HepG2 (cell line): ENCODE measurements around the gene NPBWR2.

Experiments used
- BRCA1 ChIP-seq: sonication (generic); formaldehyde crosslinking; IDR thresholded peaks from 2 replicates; pipeline ENCODE4 v1.4.0; 2020; ENCODE audit warnings: missing genetic modification reagents
- DPF2 ChIP-seq: sonication (generic); formaldehyde crosslinking; IDR thresholded peaks from 2 replicates; pipeline ENCODE4 v1.4.0; 2020; ENCODE audit warnings: mild to moderate bottlenecking, low read depth, missing genetic modification reagents, borderline replicate concordance
- MAFG ChIP-seq: sonication (generic); formaldehyde crosslinking; IDR thresholded peaks from 2 replicates; pipeline ENCODE4 v1.5.1; 2020; ENCODE audit warnings: mild to moderate bottlenecking, missing genetic modification reagents
- SETDB1 ChIP-seq: sonication (generic); formaldehyde crosslinking; IDR thresholded peaks from 2 replicates; pipeline ENCODE4 v1.5.1; 2020; ENCODE audit warnings: missing genetic modification reagents, mild to moderate bottlenecking, borderline replicate concordance
- TF ChIP-seq, protein P1 (sequence below): sonication (generic); formaldehyde crosslinking; IDR thresholded peaks from 2 replicates; pipeline ENCODE4 v1.5.0; 2020; ENCODE audit warnings: missing genetic modification reagents, mild to moderate bottlenecking, borderline replicate concordance
- TF ChIP-seq, protein P2 (sequence below): sonication (generic); formaldehyde crosslinking; IDR thresholded peaks from 2 replicates; pipeline ENCODE4 v1.4.0; 2020; ENCODE audit warnings: missing genetic modification reagents
- TF ChIP-seq, protein P3 (sequence below): sonication (generic); formaldehyde crosslinking; IDR thresholded peaks from 2 replicates; pipeline ENCODE4 v1.5.0; 2020; ENCODE audit warnings: mild to moderate bottlenecking, missing genetic modification reagents, moderate library complexity
- TF ChIP-seq, protein P4 (sequence below): sonication (generic); formaldehyde crosslinking; IDR thresholded peaks from 2 replicates; pipeline ENCODE4 v1.4.0; 2020; ENCODE audit warnings: missing genetic modification reagents, low read depth, mild to moderate bottlenecking, borderline replicate concordance

GRCh38 chr20:64112691-64113443 lies 5.5 kb upstream of the NPBWR2 start:
- TF ChIP-seq, protein P1, sequence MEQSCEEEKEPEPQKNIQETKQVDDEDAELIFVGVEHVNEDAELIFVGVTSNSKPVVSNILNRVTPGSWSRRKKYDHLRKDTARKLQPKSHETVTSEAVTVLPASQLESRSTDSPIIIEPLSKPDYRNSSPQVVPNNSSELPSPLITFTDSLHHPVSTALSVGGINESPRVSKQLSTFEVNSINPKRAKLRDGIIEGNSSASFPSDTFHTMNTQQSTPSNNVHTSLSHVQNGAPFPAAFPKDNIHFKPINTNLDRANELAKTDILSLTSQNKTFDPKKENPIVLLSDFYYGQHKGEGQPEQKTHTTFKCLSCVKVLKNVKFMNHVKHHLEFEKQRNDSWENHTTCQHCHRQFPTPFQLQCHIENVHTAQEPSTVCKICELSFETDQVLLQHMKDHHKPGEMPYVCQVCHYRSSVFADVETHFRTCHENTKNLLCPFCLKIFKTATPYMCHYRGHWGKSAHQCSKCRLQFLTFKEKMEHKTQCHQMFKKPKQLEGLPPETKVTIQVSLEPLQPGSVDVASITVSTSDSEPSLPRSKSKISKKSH (CRISPR knock-in tag): no peak
- TF ChIP-seq, protein P2, sequence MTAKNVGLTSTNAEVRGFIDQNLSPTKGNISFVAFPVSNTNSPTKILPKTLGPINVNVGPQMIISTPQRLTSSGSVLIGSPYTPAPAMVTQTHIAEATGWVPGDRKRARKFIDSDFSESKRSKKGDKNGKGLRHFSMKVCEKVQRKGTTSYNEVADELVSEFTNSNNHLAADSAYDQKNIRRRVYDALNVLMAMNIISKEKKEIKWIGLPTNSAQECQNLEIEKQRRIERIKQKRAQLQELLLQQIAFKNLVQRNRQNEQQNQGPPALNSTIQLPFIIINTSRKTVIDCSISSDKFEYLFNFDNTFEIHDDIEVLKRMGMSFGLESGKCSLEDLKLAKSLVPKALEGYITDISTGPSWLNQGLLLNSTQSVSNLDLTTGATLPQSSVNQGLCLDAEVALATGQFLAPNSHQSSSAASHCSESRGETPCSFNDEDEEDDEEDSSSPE (CRISPR knock-in tag): no peak
- TF ChIP-seq SETDB1 (CRISPR knock-in tag) (no peak), BRCA1 (no peak), DPF2 (no peak), MAFG (CRISPR knock-in tag) (no peak)
- TF ChIP-seq, protein P3, sequence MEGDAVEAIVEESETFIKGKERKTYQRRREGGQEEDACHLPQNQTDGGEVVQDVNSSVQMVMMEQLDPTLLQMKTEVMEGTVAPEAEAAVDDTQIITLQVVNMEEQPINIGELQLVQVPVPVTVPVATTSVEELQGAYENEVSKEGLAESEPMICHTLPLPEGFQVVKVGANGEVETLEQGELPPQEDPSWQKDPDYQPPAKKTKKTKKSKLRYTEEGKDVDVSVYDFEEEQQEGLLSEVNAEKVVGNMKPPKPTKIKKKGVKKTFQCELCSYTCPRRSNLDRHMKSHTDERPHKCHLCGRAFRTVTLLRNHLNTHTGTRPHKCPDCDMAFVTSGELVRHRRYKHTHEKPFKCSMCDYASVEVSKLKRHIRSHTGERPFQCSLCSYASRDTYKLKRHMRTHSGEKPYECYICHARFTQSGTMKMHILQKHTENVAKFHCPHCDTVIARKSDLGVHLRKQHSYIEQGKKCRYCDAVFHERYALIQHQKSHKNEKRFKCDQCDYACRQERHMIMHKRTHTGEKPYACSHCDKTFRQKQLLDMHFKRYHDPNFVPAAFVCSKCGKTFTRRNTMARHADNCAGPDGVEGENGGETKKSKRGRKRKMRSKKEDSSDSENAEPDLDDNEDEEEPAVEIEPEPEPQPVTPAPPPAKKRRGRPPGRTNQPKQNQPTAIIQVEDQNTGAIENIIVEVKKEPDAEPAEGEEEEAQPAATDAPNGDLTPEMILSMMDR (CRISPR knock-in tag): no peak
- TF ChIP-seq, protein P4, sequence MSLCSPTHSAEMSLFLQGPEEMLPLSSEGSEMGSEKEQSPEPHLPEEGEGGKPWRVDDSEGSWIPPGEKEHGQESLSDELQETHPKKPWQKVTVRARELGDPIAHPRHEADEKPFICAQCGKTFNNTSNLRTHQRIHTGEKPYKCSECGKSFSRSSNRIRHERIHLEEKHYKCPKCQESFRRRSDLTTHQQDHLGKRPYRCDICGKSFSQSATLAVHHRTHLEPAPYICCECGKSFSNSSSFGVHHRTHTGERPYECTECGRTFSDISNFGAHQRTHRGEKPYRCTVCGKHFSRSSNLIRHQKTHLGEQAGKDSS (CRISPR knock-in tag): no peak
